Activated naive CD4-positive, alpha-beta T cell (primary cell): ENCODE results near the gene WNT9A.

Source experiments
- DNase-seq, 4 experiments: peaks; one replicate each; lab custom pipeline; 2025; lab: John Stamatoyannopoulos, UW

Gene WNT9A

DNA sequence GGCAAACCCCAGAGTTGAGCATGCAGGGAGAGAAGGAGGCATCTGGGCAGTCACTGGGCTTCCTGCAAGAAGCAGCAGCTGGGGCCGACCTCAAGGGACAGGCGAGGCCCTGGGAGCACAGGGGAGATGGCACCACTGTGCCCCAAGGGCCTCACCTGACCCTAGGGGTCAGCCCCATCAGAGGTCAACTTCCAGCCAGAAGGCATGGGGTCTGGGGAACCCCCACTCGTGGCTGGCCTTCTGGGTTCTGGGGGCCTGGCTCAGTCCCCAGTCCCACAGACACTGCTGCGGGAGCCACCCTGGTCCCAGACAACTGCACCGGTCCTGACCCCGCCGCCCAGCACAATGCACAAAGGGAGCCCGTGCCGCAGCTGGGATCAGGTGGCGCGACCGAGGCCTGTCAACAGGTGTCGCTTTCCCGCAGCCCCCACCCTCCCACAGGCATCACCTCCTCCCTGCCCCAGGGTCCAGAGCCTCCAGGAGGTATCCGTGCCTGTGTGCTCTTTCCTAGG lies 6.2 kb downstream of the WNT9A start:
- DNase-seq = no peak

DNA sequence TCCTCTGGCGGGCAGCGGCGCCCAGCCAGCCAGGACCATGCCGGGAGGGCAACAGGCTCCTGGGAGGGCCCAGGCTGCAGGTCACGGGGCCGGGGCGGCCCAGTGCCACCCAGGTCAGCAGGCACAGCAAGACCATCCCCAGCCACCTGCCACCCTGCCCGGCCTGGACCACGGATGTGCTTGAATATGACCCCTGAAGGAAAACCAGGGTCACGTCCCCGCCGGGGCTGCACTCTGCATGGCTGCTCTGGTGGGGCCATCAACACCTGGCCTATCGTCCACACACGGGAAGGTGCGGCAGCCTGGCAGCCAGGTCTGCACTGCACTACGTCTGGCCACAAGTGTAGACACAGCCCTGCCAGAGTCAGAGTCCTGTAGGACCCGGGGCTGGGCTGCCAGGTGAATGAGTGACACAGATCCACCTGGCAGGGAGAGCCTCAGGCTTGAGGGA lies 6.9 kb downstream of the WNT9A start:
- no peak for DNase-seq

DNA sequence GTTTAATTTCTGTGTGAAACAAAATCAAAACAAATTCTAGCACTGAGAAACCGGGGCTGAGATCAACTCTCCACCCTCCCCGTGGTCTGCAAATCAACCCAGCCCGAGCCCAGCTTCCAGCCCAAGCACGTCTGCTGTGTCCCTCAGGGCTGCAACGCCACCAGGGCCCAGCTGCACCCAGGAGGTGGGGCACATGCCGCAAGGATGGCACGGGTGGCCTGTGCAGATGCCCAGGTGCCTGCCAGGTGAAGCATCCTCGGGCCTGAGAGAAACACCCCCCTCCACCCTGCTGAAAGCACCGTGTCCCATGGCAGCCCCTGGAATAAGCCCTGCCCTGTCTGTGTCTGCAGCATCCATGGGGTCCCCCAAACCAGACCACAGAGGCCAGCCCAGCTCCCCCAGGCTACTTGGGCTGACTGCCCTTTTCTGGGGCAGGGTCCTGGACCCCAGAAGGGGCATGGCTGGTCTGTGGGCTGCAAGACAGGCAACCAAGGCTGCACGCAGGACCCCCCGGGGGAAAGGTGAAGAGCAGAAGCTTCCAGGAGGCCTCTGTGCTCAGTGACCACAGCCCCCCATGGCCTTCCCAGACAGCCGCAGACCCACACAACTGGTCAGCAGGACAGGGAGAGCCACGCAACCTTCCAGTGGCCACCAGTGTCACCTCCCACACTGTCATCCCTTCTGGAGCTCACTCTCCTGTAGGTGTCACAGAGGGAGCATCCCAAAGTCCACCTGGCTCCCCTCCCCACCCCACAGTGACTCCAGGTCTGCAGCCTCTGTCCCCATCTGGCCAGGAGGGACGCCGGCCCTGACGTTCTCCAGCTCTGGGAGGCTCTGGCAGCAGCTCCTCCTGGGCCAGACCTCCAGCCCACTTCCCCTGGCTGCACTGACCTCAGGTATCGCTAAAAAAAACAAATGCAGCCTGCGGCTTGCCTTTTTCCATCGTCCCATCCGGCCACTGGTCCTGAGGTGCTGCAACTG lies 7.7 kb downstream of the WNT9A start:
- DNase-seq = no peak

DNA sequence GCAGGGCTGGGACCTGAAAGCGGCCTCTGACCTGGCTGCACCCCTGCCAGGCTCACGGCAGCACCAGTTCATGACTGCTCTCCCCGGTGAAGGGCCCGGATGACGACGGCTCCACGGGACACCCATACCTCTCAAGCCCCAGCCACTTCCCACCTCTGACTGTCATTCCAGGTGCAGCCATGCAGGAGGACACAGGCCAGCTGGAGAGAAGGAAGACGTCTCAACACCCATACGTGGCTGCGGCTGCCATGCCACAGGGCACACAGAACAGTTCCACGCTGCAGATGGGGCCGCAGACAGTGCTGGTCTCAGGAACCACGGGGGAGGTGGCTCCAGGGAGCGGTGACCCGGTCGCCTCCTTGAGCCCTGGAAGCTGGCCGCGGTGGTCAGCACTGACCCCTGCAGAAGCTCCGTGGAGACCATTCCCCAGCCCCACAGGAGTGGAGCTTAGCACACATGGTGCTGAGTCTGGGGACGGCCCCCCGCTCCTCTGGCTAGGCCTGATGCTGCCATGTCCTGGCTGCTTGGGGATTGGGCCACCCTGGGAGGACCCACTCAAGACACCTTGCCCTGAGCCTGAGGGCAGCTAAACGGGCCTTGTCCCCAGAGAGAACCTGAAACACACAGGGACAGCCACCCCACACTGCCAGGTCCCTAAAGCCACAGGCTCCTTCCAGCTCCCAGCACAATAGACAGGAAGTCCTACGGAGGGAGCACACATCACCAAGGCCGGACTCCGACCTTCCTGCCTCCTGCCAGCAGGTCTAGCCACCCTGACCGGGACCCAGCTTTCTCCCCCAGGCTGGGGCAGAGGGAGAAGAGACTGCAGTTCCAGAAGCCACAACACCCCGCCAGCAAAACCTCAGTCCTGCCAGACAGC lies 8.6 kb downstream of the WNT9A start:
- no peak for DNase-seq

DNA sequence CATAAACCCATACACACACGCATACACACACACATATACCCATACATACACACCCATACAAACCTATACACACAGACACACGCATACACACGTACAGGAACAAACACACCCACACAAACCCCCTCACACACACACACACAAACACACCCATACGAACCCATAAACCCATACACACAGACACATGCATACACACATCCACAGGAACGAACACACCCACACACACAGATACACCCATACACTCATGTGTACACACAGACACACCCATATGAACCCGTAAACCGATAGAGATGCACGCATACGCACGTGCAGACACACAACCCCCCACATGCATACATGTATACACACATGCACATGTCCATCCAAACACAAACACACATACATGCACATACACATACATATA lies 9.5 kb downstream of the WNT9A start:
- DNase-seq = no peak

DNA sequence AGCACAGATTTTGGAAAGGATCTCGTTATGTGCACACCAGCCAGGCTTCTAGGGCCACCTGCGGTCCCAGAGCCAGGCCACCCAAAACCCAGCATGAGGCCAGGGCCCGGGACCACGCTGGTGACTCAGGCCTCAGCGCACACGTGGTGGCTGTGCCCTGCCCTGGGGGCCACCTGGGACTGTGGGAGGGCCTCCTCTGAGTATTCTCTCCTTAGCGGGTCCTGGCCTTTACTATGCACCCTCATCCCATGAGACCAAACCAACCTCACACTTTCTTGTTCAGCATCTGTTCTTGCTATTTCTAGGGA lies 9.9 kb downstream of the WNT9A start:
- DNase-seq = no peak

DNA sequence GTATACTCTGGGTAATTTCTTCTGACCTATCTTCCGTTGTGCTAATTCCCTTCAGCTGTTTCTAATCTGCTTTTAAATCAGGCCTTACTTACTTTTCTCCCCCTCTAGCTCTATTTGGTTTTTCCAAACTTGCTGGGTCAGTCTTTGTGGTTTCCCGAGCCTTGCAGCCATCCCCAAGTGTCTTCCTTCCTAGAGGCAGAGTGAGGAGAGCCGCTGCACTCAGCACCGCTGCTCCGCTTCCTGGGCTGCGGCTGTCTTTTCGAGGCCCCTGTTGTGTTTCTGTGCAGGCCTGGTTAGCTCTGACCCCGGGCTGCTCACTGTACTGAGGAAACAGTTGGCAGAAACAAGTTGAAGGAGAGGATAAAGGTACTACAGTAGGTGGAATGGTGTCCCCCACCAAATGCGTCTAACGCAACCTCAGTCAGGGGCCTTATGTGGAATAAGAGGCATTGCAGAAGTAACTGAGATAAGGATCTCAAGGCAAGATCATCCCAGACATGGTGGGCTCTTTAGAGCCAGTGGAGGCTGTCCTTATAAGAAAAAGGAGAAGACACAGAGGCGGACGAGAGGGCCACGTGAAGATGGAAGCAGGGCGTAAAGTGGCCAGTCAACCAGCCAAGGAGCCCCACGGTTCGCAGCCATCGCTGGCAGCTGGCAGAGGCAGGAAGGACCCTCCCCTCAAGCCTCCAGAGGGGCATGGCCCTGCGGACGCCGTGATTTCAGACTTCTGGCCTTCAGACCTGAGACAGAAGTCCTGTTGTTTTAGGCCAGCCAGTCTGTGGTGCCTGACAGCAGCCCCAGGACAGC lies 10.5 kb downstream of the WNT9A start:
- no peak for DNase-seq

DNA sequence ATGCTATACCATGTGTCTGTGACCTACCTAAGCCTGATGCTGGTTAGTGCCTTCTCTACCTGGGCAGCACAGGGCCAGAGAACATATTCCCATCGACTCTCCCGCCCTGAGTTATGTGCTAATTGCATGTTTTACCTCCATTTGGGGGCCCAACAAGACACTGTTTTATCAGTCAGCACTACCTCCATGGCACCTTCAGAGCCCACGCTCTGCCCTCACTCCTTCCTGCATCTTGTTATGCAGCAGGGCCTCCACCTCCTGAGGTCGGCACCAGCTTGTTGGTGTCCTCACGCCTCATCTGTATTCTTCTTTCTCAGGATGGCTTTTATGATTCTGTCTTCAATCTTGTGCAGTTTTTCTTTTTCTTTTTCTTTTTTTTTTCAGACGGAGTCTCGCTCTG lies 11.9 kb downstream of the WNT9A start:
- no peak for DNase-seq

DNA sequence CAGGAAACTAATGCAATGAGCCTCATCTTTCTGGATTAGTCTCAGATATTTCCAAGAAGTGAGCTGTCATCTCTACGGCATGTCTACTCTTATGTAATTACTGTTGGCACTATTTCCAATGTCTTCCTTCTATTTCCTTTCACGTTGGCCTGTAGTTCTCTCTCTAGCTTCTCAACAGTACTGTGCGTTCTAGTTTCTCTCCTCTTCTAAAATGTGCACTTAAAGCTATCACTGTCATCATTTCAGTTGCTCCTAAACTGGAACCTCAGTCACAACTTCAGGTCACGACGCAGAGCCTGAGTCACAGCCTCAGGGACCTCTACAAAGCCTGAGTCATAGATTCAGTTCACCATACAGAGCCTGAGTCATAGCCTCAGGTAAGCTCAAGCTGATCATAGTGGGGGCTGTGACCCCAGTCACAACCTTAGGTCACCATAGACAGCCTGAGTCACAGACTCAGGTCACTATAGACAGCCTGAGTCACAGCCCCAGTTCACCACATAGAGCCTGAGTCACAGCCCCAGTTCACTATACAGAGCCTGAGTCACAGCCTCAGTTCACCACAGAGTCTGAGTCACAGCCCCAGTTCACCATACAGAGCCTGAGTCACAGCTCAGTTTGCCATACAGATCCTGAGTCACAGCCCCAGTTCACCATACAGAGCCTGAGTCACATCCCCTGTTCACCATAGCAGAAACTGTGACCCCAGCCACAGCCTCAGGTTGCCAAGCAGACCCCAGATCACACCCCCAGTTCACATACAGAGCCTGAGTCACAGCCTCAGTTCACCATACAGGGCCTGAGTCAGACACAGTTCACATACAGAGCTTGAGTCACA lies 13.0 kb downstream of the WNT9A start:
- no peak for DNase-seq

DNA sequence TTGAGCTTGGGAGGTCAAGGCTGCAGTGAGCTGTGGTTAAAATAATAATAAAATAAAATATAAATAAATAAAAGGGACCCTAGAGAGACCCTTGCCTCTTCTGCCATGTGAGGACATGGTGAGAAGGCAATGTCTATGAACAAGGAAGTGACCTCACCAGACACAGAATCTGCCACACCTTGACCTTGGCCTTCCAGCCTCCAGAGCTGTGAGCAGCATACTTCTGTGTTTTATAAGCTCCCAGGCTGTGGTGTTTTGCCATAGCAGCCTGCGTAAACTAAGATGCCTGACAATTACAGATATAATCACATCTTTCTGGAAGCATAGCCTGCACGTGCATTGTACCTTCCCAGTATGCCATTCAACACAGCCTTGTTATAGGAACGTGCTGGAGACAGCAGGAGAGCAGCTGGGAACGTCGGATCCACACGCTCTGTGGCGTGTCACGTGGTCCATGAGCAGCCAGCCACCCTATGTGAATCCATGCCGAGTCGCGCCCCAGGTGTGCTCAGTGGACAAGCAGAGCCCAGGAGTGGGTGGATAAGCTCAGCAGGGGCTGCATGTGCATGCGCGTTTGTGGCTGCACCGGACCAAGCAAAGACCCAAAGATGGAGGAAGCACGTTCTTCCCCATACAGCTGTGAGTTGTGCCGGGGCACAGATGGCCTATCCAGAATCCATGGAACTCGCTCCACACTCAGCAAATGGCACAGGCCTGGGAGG lies 17.8 kb downstream of the WNT9A start:
- DNase-seq = no peak

DNA sequence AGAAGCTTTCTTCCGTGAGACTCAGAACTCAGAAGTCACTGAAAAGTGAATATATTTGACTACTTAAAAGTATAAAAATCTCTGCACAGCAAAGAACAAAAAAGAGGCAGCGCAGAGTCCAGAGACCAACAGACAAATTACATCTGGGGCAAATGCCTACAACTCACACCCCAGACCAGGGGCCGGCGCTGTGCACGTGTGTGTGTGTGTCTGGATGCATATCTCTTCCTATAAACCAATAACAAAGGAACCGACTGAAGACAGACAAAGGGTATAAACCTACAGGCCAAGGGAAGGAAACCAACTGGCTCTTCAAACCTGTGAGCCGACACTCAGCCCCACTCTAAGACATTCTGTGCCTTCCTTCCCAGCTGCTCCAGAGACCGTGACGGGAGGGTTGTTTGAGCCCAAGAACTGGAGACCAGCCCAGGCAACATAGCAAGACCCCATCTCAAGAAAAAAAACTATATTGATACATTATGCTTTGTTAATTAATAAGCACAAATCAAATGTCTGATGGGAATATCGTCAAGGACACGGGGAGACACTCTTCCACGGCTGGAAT lies 18.8 kb downstream of the WNT9A start:
- no peak for DNase-seq

DNA sequence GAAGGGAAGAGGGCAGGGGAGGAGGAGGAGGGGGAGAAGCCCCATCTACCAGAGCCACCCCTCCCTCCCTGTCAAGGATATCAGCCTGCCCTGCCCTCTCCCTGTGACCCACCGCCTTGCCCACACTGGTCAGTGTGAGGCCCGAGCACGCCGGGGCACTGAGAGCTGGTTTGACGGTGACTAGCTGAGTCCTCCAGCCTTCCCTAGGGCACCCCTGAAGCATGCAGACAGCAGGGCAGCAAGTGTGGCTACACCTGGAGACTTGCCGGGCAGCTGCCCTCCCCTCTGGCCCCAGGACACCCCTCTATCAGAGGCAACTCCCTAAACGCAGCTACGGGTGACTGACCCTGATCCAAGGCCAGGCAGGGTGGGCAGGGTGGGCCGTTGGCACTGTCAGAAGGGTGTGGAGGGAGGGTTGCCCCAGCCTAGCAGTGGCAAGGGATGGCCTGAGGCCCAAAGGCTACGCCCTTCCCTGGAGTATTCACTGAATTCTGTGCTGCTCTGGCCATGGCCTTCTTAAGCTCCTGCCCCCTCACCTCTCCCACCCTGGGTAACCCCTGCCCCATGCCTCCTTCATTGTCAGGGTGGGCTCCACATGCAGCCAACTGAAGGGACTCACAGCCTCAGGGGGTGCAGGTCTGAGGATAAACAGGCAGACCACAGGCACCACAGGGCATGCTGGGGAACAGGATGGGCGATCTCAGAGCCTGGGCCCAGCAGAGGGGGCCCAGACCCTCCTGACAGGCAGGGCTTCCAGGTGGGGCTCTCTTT lies 19.6 kb downstream of the WNT9A start:
- DNase-seq = no peak

DNA sequence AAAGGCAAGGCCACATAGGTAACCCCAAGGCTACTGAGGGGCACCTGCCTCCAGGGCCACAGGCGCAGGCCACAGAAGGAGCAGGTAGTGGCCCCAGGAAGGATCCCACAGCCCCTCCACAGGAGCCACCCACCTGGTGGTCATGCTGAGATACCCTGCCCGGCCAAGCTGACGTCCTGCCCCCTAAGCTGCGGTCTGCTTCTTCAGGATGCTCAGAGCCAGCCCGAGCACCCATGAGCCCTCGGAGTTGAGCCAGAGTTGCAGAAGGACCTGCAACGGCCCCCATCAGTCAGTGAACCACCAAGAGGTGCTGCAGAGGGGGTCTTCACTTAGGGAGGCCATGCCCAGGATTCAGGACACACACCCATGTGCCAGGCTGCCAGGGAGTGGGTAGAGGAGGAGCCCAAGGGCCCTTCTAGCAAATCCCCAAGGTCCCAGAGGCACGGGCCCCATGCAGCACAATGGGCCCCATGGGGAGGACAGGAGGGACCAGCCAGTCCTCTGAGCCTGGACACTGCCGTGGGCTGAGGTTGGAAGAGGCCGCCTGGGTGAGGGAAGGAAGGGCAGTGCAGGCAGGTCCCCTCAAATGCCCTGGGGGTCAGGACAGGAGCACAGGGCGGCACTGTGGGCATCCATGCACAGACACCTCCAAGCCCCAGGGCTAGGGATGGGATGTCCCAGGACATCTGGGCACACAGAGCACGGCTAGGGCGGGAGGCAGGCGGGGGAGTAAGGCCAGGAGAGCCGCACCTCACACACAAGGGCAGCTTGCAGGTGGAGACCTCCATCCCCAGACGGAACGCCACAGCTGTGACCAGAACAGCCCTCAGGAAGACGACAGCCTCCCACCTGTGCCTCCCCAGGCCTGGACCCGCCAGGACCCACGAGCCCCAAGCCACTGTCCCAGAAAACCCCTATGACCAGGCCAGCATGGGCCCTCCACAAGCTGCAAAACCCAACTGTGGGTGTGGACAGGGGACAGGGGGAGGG lies 20.5 kb downstream of the WNT9A start:
- no peak for DNase-seq

DNA sequence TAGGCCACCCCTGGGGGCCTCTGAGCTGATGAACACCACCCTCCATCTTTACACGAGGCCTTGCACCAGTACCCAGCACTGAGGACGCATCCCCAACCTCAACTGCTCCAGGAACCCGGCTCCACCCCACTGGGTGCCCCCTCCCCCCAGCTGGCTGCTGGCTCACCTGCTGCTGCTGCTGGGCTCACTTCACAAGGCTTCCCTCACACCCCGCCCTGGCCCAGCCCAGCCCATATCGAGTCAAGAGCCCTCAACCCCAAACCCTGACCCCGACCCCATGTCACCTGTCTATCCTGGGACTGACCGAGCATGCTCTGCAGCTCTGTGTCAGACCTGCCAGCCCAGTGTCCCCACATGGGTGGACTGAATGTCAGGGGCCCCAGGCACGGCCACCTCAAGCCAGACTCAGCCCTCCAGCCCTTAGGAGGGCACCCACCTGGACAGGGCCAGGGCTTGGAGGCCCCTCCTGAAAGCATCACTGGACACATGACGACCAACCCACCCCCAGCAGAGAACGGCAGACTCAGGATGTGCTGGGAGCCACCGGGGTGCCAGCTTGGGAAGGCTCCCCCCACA lies 21.4 kb downstream of the WNT9A start:
- DNase-seq = no peak

DNA sequence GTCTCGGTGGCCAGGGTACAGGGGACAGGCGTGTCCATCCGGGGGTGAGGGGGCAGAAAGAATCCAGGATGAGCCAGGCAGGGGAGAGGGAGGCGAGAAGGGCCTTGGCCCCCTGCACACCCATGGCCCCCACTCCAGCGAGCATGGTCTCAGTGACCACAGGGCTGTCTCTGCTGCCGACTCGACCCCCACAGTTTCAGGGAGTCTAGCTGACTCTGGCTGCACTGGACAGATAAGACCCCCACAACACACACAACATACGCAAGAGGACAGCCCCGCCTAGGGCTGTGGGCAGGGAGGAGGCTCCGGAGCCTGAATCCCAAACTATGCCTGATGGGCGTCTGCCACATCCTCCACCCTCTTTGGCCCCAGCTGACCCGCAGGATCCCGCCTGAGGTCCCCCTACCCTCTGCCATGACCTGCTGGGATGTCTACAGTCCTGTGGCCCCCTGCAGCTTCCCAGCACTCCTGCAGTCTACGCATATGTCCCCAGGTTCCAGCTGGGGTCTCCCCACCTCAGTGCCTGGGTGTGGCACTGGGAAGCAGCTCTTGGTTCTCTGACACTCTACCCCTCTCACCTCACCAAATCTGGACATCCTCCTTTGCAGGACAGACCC lies 22.0 kb downstream of the WNT9A start:
- no peak for DNase-seq

DNA sequence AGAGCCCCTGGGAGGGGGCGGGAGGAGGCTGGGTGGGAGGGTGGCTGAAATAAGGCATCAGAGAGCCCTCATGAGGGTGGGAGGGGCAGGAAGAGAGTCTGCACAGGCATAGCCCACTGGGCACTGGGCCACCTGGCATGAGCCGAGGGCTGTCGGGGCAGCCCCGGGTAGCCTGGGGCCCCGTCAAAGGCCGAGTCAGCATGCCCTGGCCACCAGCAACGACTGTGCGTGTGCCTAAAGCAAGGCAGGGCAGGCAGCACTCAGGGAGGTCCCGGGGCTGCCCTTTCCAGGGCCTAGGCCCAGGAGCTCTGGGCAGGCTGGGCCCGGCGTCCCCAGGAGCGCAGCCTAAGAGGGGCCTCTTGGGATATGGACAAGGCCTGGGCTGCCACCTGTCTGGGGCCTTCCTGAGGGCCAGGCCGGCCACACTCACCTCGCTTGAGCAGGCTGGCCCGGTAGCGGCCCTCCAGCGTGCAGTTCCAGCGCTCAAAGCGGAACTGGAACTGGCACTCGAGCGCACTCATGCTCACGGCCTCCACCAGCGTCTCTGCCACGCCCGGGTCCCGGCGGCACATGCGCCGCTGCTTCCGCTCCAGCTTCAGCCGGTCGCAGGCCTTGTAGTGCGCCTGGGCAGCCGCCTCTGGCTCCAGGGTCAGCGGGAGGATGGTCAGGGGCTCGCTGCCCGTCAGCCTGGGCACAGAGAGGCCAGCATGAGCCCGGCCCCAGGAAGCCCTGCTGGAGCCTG lies 22.7 kb downstream of the WNT9A start:
- no peak for DNase-seq
